ENCODE data around the gene STPG1.

The STPG1 gene

DNA sequence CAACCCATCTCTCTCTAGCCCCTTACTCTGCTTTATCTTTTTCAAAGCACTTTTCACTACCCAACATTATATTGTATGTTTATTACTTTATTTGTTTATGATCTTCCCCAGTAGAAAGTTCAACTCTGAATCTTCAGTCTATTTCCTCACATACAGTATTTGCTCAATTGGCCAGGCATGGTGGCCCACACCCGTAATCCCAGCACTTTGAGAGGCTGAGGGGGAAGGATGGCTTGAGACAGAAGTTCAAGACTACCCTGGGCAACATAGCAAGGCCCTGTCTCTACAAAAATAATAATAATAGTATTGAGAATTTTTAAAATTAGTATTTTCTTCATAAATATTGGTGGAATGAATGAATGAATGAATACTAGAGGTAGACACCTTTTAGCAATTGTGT, 1.2 kb downstream of the STPG1 start:
- peaks cover 11% of the 10 kb centered on the region for H3K9me3 Mint-ChIP-seq
- DNase-seq: no peak
- TF ChIP-seq, protein P1, sequence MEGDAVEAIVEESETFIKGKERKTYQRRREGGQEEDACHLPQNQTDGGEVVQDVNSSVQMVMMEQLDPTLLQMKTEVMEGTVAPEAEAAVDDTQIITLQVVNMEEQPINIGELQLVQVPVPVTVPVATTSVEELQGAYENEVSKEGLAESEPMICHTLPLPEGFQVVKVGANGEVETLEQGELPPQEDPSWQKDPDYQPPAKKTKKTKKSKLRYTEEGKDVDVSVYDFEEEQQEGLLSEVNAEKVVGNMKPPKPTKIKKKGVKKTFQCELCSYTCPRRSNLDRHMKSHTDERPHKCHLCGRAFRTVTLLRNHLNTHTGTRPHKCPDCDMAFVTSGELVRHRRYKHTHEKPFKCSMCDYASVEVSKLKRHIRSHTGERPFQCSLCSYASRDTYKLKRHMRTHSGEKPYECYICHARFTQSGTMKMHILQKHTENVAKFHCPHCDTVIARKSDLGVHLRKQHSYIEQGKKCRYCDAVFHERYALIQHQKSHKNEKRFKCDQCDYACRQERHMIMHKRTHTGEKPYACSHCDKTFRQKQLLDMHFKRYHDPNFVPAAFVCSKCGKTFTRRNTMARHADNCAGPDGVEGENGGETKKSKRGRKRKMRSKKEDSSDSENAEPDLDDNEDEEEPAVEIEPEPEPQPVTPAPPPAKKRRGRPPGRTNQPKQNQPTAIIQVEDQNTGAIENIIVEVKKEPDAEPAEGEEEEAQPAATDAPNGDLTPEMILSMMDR (IDR thresholded peaks at IDR 0.05): no peak
- H3K36me3 Mint-ChIP-seq (ENCODE audit: low read depth): peaks cover 10% of the 10 kb centered on the region
- peak overlapping the region; percentile 92 for H3K4me3 Mint-ChIP-seq
- no peak overlapping the region for H3K27ac Mint-ChIP-seq
- peaks cover 29% of the 10 kb centered on the region for H3K27me3 Mint-ChIP-seq (ENCODE audit: low read depth, poor library complexity)
- H3K4me1 Mint-ChIP-seq: peaks cover 36% of the 10 kb centered on the region

DNA sequence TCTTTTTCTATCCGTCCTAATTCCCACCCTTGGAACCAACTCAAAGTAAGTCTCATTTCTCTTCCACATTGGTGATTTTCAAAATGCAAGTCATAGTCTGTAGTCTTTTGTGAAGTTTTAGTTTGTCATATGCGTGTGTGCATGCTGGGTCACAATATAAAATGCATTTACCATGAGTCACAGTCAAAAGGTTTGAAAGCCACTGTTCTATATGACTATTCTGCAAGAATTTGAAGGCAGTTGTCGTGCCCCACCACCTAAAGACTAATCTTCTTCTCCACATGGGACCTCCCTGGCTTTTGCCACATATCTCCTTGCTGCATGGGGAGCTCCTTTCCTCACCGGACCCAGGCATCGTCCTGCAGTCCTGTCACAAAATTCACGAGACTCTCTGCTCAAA, 1.6 kb downstream of the STPG1 start:
- Mint-ChIP-seq H3K9me3 (peaks cover 11% of the 10 kb centered on the region), H3K36me3 (ENCODE audit: low read depth) (peaks cover 12% of the 10 kb centered on the region), H3K4me3 (no peak overlapping the region), H3K27me3 (ENCODE audit: low read depth, poor library complexity) (peaks cover 34% of the 10 kb centered on the region), H3K27ac (no peak overlapping the region), H3K4me1 (peaks cover 32% of the 10 kb centered on the region)
- DNase-seq: no peak
- TF ChIP-seq, protein P1 (IDR thresholded peaks at IDR 0.05): no peak

DNA sequence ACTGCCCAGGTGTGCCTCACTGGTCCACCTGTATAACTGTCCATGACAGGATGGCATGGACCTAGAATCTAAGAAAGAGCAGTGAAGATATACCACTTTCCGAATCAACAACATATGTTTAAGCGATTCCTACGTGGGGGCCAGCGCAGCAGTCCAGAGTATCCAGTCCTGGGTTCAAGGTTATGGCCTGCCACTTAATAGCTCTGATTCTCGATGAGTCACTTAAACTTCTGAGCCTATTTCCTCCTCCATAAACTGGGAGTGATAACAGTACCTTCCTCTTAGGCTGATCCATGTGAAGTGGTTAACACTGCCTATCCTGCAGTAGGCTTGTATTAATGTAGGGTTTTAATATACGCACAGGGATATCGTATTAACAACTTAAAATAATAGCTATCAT, 2.8 kb downstream of the STPG1 start:
- H3K4me1 Mint-ChIP-seq: peaks cover 20% of the 10 kb centered on the region
- TF ChIP-seq, protein P1 (IDR thresholded peaks at IDR 0.05): no peak
- no peak overlapping the region for H3K27ac Mint-ChIP-seq
- H3K4me3 Mint-ChIP-seq: no peak overlapping the region
- peaks cover 12% of the 10 kb centered on the region for H3K36me3 Mint-ChIP-seq (ENCODE audit: low read depth)
- peaks cover 31% of the 10 kb centered on the region for H3K27me3 Mint-ChIP-seq (ENCODE audit: low read depth, poor library complexity)
- peaks cover 11% of the 10 kb centered on the region for H3K9me3 Mint-ChIP-seq
- DNase-seq: no peak

DNA sequence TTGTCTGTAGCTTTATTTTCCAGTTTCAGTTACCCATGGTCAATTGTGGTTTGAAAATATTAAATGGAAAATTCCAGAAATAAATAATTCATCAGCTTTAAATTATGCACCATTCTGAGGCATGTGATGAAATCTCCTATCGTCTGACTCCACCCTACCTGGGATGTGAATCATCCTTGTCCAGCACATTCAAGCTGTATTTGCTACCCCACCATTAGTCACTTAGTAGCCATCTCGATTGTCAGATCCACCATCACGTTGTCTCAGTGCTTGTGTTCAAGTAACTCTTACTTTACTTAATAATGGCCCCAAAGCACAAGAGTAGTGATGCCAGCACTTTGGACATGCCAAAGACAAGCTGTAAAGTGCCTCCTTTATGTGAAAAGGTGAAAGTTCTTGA, 4.0 kb downstream of the STPG1 start:
- H3K4me1 Mint-ChIP-seq: peaks cover 10% of the 10 kb centered on the region
- no peak for DNase-seq
- H3K27me3 Mint-ChIP-seq (ENCODE audit: low read depth, poor library complexity): peaks cover 22% of the 10 kb centered on the region
- H3K4me3 Mint-ChIP-seq: no peak overlapping the region
- TF ChIP-seq, protein P1 (IDR thresholded peaks at IDR 0.05): no peak
- H3K36me3 Mint-ChIP-seq (ENCODE audit: low read depth): peaks cover 12% of the 10 kb centered on the region
- H3K9me3 Mint-ChIP-seq: peaks cover 11% of the 10 kb centered on the region
- H3K27ac Mint-ChIP-seq: no peak overlapping the region

DNA sequence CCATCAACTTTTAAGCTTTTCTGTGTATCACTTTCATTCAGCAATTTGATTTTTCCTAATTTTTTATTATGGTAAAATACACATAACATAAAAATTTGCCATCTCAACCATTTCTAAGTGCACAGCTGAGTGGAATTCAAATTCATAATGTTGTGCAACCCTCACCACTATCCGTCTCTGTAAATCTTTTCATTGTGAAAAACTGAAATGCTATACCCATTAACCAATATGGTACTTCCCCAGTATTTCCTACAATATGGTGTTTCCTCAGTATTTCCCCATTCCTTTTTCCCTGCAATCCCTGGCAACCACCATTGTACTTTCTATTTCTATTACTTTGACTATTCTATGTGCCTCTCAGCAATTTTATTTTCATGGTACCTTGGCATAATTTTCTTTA, 6.8 kb downstream of the STPG1 start:
- DNase-seq: no peak
- Mint-ChIP-seq H3K36me3 (ENCODE audit: low read depth) (peaks cover 12% of the 10 kb centered on the region), H3K4me3 (no peak overlapping the region), H3K27ac (no peak overlapping the region), H3K9me3 (peaks cover 11% of the 10 kb centered on the region), H3K27me3 (ENCODE audit: low read depth, poor library complexity) (peaks cover 11% of the 10 kb centered on the region), H3K4me1 (no peaks in the 10 kb centered on the region)
- TF ChIP-seq, protein P1 (IDR thresholded peaks at IDR 0.05): no peak

DNA sequence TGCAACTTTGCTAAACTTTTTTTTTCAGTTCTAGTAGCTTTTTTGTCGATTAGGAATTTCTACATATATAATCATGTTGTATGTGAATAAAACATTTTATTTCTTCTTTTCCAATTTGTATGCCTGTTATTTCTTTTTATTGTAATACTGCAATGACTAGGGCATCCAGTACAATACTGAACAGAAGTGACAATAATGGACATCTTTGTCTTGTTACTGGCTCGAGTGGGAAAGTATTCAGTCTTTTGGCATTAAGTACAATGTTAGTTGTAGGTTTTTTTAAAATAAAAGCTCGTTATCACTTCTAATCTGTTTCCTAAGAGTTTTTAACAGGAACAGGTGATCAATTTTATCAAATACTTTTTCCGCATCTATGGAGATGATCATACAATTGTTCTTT, 9.8 kb downstream of the STPG1 start:
- DNase-seq: no peak
- Mint-ChIP-seq H3K27ac (no peak overlapping the region), H3K9me3 (peaks cover 11% of the 10 kb centered on the region), H3K27me3 (ENCODE audit: low read depth, poor library complexity) (peaks cover 7% of the 10 kb centered on the region), H3K4me3 (no peak overlapping the region), H3K36me3 (ENCODE audit: low read depth) (peaks cover 26% of the 10 kb centered on the region), H3K4me1 (no peaks in the 10 kb centered on the region)
- TF ChIP-seq, protein P1 (IDR thresholded peaks at IDR 0.05): no peak
